ENCODE results near the gene RHOC. TPM values are rescaled to one million over a fixed set of nuclear protein-coding genes. Genes with fewer than 3 reads are reported as not detected.

Gene RHOC
- total RNA-seq (2022; extraction: Qiagen RNA extraction), result 352 to 388 TPM (median 364 TPM) in 5 replicates

GRCh38 chr1:112706505-112707220 lies at the start of gene RHOC:
Gene RHOC, minus strand, starts transcription at chr1:112707127. Its CDS starts 3,328 bp downstream, at chr1:112703799.

GRCh38 chr1:112715264-112716053 lies 8.5 kb upstream of the RHOC start, which contains the start of gene PPM1J:
Gene PPM1J, minus strand, starts transcription at chr1:112715332. Its CDS starts 31 bp downstream, at chr1:112715301.

GRCh38 chr1:112674440-112674985 lies 32.4 kb downstream of the RHOC start, which contains the start of gene MOV10:
Gene MOV10, plus strand, starts transcription at chr1:112674659. Its CDS starts 254 bp downstream, at chr1:112674913.

Other genes with a start within 250 kb of the RHOC start
- gene WNT2B, start 198.2 kb downstream of the RHOC start, total RNA-seq (2022; extraction: Qiagen RNA extraction), result 0.19 to 0.42 TPM (median 0.20 TPM) in 5 replicates
- gene ST7L, start 88.0 kb downstream of the RHOC start, total RNA-seq (2022; extraction: Qiagen RNA extraction), result 10.1 to 11.5 TPM (median 11.2 TPM) in 5 replicates
- gene CAPZA1, start 87.3 kb downstream of the RHOC start, total RNA-seq (2022; extraction: Qiagen RNA extraction), result 54.3 to 80.7 TPM (median 57.0 TPM) in 5 replicates
- gene MOV10, start 32.5 kb downstream of the RHOC start, total RNA-seq (2022; extraction: Qiagen RNA extraction), result 19.9 to 30.1 TPM (median 29.7 TPM) in 5 replicates
- 0.79 to 1.0 TPM (median 0.90 TPM) in 5 replicates for gene PPM1J, start 8.2 kb upstream of the RHOC start, total RNA-seq (2022; extraction: Qiagen RNA extraction)
- gene SLC16A1, start 249.1 kb upstream of the RHOC start, total RNA-seq (2022; extraction: Qiagen RNA extraction), result 39.6 to 50.9 TPM (median 41.7 TPM) in 5 replicates

Data from A549 treated with AZD2906 at 1 μM for 4 hours (cell line).